HG03457 (cell line): ENCODE results near the gene SLC9A9.
A peak's percentile ranks its signal among the peaks of the same experiment; 100 is the strongest.

Experiments used
- ATAC-seq: cut with Tn5 transposase; IDR thresholded peaks from one replicate; pipeline ENCODE4 v1.9.1; 2021; ENCODE audit warnings: moderate number of reproducible peaks; ENCODE audit not compliant: unreplicated experiment

Gene SLC9A9

GRCh38 chr3:143848704-143849103 lies 436 bp upstream of the SLC9A9 start:
- no peak for ATAC-seq

- ATAC-seq: no peak
Observed at GRCh38 chr3:143843587-143843986, 4.7 kb downstream of the SLC9A9 start.

- ATAC-seq: no peak
Observed at GRCh38 chr3:143840636-143841035, 7.6 kb downstream of the SLC9A9 start.

GRCh38 chr3:143839980-143840379 lies 8.3 kb downstream of the SLC9A9 start:
- ATAC-seq: no peak

GRCh38 chr3:143837076-143837475 lies 11.2 kb downstream of the SLC9A9 start:
- ATAC-seq: no peak

- no peak for ATAC-seq
Observed at GRCh38 chr3:143835312-143835711, 13.0 kb downstream of the SLC9A9 start.

DNA sequence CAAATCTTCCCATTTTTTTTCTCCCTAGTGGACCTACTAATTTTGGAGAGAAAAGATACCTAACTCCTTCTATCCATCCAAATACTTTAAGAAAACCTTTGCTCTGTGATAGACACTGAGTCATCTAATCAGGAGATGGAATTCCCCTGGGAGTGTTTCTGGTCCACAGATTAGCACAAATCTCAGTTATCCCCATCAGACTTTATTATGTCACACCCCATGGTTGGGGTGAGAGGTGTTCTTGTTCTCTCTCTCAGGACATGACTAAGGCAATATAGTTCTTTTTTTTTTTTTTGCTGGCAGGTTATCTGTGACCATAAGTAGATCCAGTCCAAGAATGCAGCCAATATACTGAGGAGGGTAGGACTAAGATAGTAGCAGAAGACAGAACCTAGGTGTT lies 15.8 kb downstream of the SLC9A9 start:
- ATAC-seq: peak; percentile 48

GRCh38 chr3:143831994-143832393 lies 16.3 kb downstream of the SLC9A9 start:
- ATAC-seq: peak; percentile 61

- peak; percentile 36 for ATAC-seq
Observed at GRCh38 chr3:143831208-143831607, 17.1 kb downstream of the SLC9A9 start.

GRCh38 chr3:143830786-143831185 lies 17.5 kb downstream of the SLC9A9 start:
- ATAC-seq: no peak

DNA sequence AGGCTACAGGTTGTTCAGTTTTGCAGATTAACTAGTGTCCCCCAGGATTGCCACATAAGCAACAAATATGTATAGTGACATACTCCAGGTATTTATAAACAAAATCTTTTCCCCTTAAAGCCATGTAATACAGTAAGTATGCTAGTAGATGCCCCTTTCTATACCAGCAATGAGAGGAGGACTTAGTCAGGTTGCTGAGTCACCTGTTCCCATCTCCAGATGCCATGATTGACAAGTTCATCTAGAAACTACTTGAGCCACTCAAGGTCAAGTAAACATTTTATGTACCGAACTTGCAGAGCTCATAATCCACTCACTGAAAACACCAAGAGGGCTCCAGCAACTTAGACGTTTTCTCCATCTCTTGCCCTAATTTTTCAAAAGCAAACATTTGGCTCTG lies 18.2 kb downstream of the SLC9A9 start:
- ATAC-seq: no peak

GRCh38 chr3:143827425-143827824 lies 20.8 kb downstream of the SLC9A9 start:
- no peak for ATAC-seq

- ATAC-seq: no peak
Observed at GRCh38 chr3:143826296-143826695, 22.0 kb downstream of the SLC9A9 start.

GRCh38 chr3:143825513-143825912 lies 22.8 kb downstream of the SLC9A9 start:
- ATAC-seq: no peak

DNA sequence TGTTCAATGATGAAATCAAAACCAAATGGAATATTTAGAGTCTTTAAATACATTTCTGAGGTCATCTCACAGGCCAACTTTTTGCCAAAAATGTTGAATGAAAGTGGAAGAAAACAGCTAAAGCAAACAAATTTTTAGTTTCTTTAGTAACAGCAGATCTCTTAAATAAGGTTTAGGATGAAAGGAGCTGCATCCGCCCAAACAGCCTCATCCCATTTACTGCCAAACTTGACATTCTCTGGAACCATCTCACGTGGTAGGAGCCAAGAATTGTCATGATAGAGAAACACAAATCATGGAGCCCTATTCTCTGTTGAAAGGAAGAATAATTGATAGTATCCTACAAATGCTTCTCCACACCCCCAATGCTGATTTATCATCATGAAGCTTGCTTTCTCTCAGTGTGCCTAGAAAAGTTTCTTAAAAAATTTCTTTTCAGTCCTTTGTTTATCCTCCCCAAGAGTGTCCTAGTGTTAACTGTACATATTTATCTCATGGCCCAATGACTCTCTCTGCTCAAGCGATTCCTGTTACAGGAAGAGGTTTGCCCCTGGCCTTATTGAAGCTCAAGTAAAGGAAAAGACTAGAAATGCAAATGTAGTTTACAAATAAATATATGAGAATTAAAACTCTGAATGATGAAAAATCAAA lies 23.4 kb downstream of the SLC9A9 start:
- no peak for ATAC-seq

DNA sequence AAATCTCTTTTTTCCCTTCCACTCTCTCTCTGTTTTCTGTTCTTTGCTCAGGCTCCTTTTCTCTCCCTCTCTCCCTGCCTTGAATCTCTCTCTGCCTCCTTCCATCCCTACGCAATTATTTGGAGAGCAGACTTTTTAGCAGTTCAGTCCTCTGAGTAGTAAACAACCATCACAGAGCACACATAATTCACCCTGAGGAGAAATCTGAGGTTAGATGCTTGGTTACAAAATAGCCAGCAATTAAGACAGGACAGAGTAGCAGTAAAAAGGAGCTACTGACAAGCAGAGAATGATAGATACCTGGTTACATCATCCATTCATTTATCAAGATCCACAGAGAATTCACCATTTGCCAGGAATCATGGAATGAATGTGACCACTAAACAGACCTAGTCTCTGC lies 25.5 kb downstream of the SLC9A9 start:
- no peak for ATAC-seq

GRCh38 chr3:143822374-143822773 lies 25.9 kb downstream of the SLC9A9 start:
- no peak for ATAC-seq

DNA sequence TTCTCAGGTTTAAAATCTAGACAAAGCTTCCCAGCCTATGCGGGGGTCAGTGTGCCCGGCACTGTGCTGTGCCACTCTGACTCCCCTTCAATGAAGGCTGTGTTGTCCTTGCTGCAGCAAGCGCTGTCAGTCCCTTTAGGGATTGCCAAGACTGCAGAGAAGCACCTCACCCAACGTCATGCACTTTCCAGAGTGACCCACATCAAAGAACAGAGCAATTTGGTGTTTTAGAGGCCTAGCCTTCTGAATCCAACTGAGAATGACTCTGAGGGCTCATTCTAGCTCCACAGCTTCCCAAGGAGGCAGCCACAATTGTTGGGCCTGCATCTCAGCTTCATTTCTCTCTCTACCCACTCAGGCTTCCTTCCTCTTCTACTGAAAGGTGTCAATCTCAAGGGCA lies 26.4 kb downstream of the SLC9A9 start:
- ATAC-seq: no peak

- ATAC-seq: no peak
Observed at GRCh38 chr3:143820466-143821221, 27.6 kb downstream of the SLC9A9 start.

DNA sequence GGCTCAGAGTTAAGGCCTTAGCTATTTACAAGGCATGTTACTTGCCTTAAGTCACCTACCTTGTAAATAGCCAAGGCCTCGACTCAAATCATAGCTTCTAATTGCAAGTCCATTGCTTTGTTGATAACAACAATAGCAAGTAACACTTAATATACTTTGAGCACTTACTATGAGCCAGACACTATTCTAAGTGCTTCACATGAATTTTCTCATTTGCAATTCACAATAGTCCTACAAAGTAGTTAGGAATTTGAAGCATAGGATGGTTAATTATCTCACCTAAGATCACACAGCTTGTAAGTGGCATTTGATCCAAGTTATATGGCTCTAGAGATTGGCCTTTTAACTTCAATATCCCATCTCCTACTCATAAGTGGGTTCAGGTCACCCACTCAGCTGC lies 28.4 kb downstream of the SLC9A9 start:
- ATAC-seq: no peak

- ATAC-seq: peak; percentile 56
Observed at GRCh38 chr3:143814443-143814889, 33.8 kb downstream of the SLC9A9 start.

- no peak for ATAC-seq
Observed at GRCh38 chr3:143812481-143812880, 35.8 kb downstream of the SLC9A9 start.

- no peak for ATAC-seq
Observed at GRCh38 chr3:143811602-143812001, 36.7 kb downstream of the SLC9A9 start.
